K562 (cell line): Measurements from ENCODE around the gene ARL6IP1. TPM values are rescaled to one million over a fixed set of nuclear protein-coding genes. Genes with fewer than 3 reads are reported as not detected.
"Not testable (repeated sequence)": the region's sequence is repeated elsewhere in the genome, so short reads cannot be mapped to it uniquely, and the experiment has no call there.

Source experiments
- ATAC-seq: fragments of 200-7000 bp; cut with Tn5 transposase; 3 replicates; pipeline ENCODE4 v1.9.1; 2020; ENCODE audit warnings: moderate library complexity
- BruUV-seq: library from RNA; stranded (reverse); fragments of 400-500 nt; replicated peaks from 2 replicates; lab custom pipeline; 2021; lab: Mats Ljungman, UMichigan
- CTCF ChIA-PET: fragments of 300-600 bp; formaldehyde crosslinking; extraction: SDS; loops from one replicate; lab custom pipeline; 2021; ENCODE audit warnings: low intra/inter-chr PET ratio; lab: Yijun Ruan, JAX
- POLR2A ChIA-PET: fragments of 300-600, 350-650 bp; sonication (Branson Sonifier 250); formaldehyde crosslinking; extraction: SDS; loops from one replicate; lab custom pipeline; 2021; ENCODE audit warnings: antibody characterized with exemption, inconsistent platforms; lab: Yijun Ruan, JAX
- DNase-seq, 4 experiments: peaks; one replicate each; pipeline versions ENCODE4 v3.0.0 to v3.0.0-alpha.2; 2011 to 2018; ENCODE audit warnings: low spot score in 3 of 4, mixed read lengths in 3 of 4; ENCODE audit errors: extremely low read depth in 1 of 4
- FAIRE-seq: peaks from 2 replicates; lab custom pipeline; 2011; peaks lifted over from hg19 to GRCh38; lab: Jason Lieb, UNC
- H2AFZ ChIP-seq: 2 replicates; pipeline ENCODE4 v1.6.0; 2011; ENCODE audit warnings: low read depth, low read length, control low read depth, inconsistent platforms
- H3K27ac ChIP-seq: fragments of 200-600 bp; 3 replicates; pipeline ENCODE4 v1.8.0; 2011; ENCODE audit warnings: low read depth, mild to moderate bottlenecking, control low read depth, inconsistent platforms, low read length, moderate library complexity, mixed read lengths; ENCODE audit errors: extremely low read depth
- H3K27me3 ChIP-seq, 2 experiments: fragments of 300-600 bp in 1 of 2; 2 replicates in 1 of 2; 3 replicates in 1 of 2; pipeline versions ENCODE4 v1.6.0 to v1.8.0; 2011; ENCODE audit warnings: inconsistent platforms in 2 of 2, low read length in 2 of 2, mild to moderate bottlenecking in 1 of 2, mixed read lengths in 1 of 2, moderate library complexity in 1 of 2; ENCODE audit not compliant: control insufficient read depth in 2 of 2, insufficient read depth in 2 of 2
- H3K36me3 ChIP-seq: fragments of 300-600 bp; 3 replicates; pipeline ENCODE4 v1.8.0; 2011; ENCODE audit warnings: mild to moderate bottlenecking, low read length, inconsistent platforms; ENCODE audit not compliant: control insufficient read depth, insufficient read depth
- H3K4me1 ChIP-seq, 2 experiments: fragments of 200-600 bp in 1 of 2; replicated peaks in 1 of 2; 2 replicates in 1 of 2; 3 replicates in 1 of 2; pipeline versions ENCODE4 v1.5.1 to v1.8.0; 2011; ENCODE audit warnings: inconsistent platforms in 2 of 2, low read length in 2 of 2, mild to moderate bottlenecking in 1 of 2, mixed read lengths in 1 of 2, moderate library complexity in 1 of 2; ENCODE audit not compliant: control insufficient read depth in 2 of 2, insufficient read depth in 2 of 2
- H3K4me2 ChIP-seq: 2 replicates; pipeline ENCODE4 v1.6.1; 2011; ENCODE audit warnings: low read length, control low read depth, inconsistent platforms, mixed read lengths; ENCODE audit not compliant: insufficient read depth
- H3K4me3 ChIP-seq: fragments of 200-600 bp; sonication (generic), shearing (Covaris generic); 2 replicates; pipeline ENCODE4 v1.5.1; 2016; ENCODE audit warnings: control low read depth, inconsistent platforms
- H3K79me2 ChIP-seq: fragments of 200-600 bp; 3 replicates; pipeline ENCODE4 v1.8.0; 2011; ENCODE audit warnings: low read length, inconsistent platforms; ENCODE audit not compliant: control insufficient read depth, insufficient read depth
- H3K9ac ChIP-seq, 2 experiments: 2 replicates each; pipeline versions ENCODE4 v1.6.0 to v1.6.1; 2011; ENCODE audit warnings: low read depth in 2 of 2, low read length in 2 of 2, control low read depth in 1 of 2, inconsistent platforms in 1 of 2, mild to moderate bottlenecking in 1 of 2, mixed read lengths in 1 of 2; ENCODE audit not compliant: insufficient read depth in 1 of 2
- H3K9me1 ChIP-seq: one replicate; pipeline ENCODE4 v1.6.0; 2011; ENCODE audit warnings: inconsistent platforms, mild to moderate bottlenecking, low read length, moderate library complexity; ENCODE audit not compliant: control insufficient read depth, insufficient read depth
- H3K9me3 ChIP-seq: replicated peaks from 2 replicates; pipeline ENCODE4 v1.5.1; 2011; ENCODE audit warnings: low read depth, low read length, inconsistent platforms; ENCODE audit not compliant: control insufficient read depth, insufficient read depth
- H4K20me1 ChIP-seq: replicated peaks from 2 replicates; pipeline ENCODE4 v1.6.1; 2011; ENCODE audit warnings: low read length, inconsistent platforms, mixed read lengths; ENCODE audit not compliant: control insufficient read depth, insufficient read depth
- POLR2A ChIP-seq: fragments of 450-650 bp; conservative IDR thresholded peaks from 2 replicates; pipeline ENCODE4 v1.6.1; 2016
- ZNF282 ChIP-seq: sonication (generic); formaldehyde crosslinking; IDR thresholded peaks from 2 replicates; pipeline ENCODE4 v1.8.1; 2023; ENCODE audit warnings: missing genetic modification reagents
- WGBS: fragments of 100-300 bp; shearing (Covaris generic); methylation state at CpG from one replicate; pipeline ENCODE4 v1.1.6; 2016; ENCODE audit warnings: low coverage, mixed read lengths; ENCODE audit not compliant: insufficient coverage; ENCODE audit errors: missing lambda C conversion rate; 5-methylcytosine and 5-hydroxymethylcytosine counted together
- in situ Hi-C: fragments of 300-500 bp; cut with MboI; formaldehyde crosslinking; loops from 4 replicates; pipeline ENCODE4 v1.15.0; 2018; ENCODE audit warnings: inconsistent platforms, mixed read lengths
- intact Hi-C: fragments of 100-400 bp; cut with micrococcal nuclease; formaldehyde crosslinking; loops from 2 replicates; pipeline ENCODE4 v1.14.2; 2022
- polyA plus RNA-seq, 8 experiments: library from polyadenylated mRNA; depleted of rRNA in 4 of 8; stranded (reverse) in 5 of 8; unstranded in 3 of 8; fragments of >200 nt; fragmentation: Nextera tagmentation in 2 of 8; fragmentation: Illumina TruSeq in 1 of 8; extraction: Ambion mirVana in 2 of 8; extraction: Trizol in 1 of 8; gene quantifications; 2 replicates each; pipeline versions ENCODE4 v1.2.1 to v1.2.3, GENCODE V29; 2011 to 2014; ENCODE audit warnings: inconsistent platforms in 1 of 8, missing spikeins in 1 of 8
- total RNA-seq, 7 experiments: library from RNA; depleted of rRNA in 6 of 7; stranded (reverse); fragments of >200 nt in 6 of 7; fragmentation: Illumina TruSeq in 2 of 7; extraction: Trizol in 2 of 7; gene quantifications; 2 replicates each; pipeline versions ENCODE4 v1.2.1 to v1.2.3, GENCODE V29; 2011 to 2021; ENCODE audit warnings: low replicate concordance in 1 of 7
- TF ChIP-seq, protein P1 (sequence below): IDR thresholded peaks from 2 replicates; pipeline ENCODE4 v1.6.1; 2011; ENCODE audit not compliant: insufficient read length; ENCODE audit errors: extremely low read depth
- TF ChIP-seq, protein P2 (sequence below), 2 experiments: fragments of 450-650 bp; IDR thresholded peaks; 2 replicates each; pipeline ENCODE4 v1.6.1; 2016

The ARL6IP1 gene
- total and polyA plus RNA-seq, 9 of the 15 experiments (the other 6 are each of a cell fraction or from before 2014, with no cell fraction given) = 102 to 391 (median 162) TPM

DNA sequence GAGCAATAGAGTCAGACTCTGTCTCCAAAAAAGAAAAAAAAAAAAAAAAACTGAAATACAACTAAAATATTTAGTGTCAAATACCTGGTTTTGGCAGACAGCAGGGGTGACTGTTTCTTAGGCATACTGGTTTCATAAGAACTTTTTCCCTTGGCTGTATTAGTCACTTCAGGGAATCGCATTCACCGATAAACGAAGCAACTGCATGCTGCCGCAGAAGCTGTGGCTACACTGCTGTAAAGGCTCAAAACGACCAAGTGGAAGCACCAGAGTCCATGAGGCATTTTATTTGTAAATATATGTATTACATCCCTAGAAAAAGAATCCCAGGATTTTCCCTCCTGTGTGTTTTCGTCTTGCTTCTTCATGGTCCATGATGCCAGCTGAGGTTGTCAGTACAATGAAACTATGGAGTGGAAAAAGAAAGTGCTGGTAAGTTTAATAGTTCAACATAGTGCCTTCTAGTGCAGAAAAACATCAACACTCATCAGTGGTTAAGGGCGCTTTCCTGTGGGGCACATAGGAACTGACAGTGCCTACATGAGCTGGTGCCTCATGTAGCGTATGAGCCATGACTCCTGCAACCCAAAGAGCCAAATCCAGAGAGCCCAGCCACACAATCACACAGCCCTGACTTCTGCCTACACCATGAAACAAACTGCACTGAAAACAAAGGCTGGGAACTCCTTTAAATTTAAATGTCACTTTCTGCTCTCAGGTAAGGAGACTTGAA lies 18.5 kb downstream of the ARL6IP1 start:
- Histone ChIP-seq H3K4me1 (peaks cover 9 to 13% of the 10 kb centered on the region in 2 experiments; a peak in 3 of 5 replicates), H3K27ac (no peak overlapping the region), H3K79me2 (peaks cover 52% of the 10 kb centered on the region), H3K9me3 (no peaks in the 10 kb centered on the region), H3K27me3 (no peaks in the 10 kb centered on the region), H2AFZ (no peak overlapping the region), H3K4me2 (no peak overlapping the region), H3K4me3 (no peak overlapping the region), H4K20me1 (peaks cover 50% of the 10 kb centered on the region), H3K9me1 (no peaks in the 10 kb centered on the region), H3K36me3 (peaks cover 56% of the 10 kb centered on the region), H3K9ac (no peak overlapping the region)
- TF ChIP-seq ZNF282 (CRISPR knock-in tag) (no peak), POLR2A (peak; percentile 42; the same call in 1 of the 2 replicates)
- TF ChIP-seq, protein P1, sequence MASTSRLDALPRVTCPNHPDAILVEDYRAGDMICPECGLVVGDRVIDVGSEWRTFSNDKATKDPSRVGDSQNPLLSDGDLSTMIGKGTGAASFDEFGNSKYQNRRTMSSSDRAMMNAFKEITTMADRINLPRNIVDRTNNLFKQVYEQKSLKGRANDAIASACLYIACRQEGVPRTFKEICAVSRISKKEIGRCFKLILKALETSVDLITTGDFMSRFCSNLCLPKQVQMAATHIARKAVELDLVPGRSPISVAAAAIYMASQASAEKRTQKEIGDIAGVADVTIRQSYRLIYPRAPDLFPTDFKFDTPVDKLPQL = no peak
- TF ChIP-seq, protein P2, sequence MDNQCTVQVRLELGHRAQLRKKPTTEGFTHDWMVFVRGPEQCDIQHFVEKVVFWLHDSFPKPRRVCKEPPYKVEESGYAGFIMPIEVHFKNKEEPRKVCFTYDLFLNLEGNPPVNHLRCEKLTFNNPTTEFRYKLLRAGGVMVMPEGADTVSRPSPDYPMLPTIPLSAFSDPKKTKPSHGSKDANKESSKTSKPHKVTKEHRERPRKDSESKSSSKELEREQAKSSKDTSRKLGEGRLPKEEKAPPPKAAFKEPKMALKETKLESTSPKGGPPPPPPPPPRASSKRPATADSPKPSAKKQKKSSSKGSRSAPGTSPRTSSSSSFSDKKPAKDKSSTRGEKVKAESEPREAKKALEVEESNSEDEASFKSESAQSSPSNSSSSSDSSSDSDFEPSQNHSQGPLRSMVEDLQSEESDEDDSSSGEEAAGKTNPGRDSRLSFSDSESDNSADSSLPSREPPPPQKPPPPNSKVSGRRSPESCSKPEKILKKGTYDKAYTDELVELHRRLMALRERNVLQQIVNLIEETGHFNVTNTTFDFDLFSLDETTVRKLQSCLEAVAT (IDR thresholded peaks at IDR 0.05) = 0 out of 4 replicates have a peak, but pooled peaks of 1 of the 2 experiments have one; percentile 41
- in situ Hi-C loops = no loop called here
- ChIA-PET POLR2A (interaction anchor here (11.9 kb wide), 1 partner anchor 20 kb away, joined by 342 read pairs; the partner anchor contains the start of gene ARL6IP1), CTCF (no interaction called here)
- FAIRE-seq (no peak), DNase-seq (no peak), ATAC-seq (no peak; the same call in 2 of the 3 replicates)
- no TSS peak for BruUV-seq
- WGBS = 94% methylated on average over 8 of the region's 8 CpGs
- intact Hi-C loops = no loop called here

DNA sequence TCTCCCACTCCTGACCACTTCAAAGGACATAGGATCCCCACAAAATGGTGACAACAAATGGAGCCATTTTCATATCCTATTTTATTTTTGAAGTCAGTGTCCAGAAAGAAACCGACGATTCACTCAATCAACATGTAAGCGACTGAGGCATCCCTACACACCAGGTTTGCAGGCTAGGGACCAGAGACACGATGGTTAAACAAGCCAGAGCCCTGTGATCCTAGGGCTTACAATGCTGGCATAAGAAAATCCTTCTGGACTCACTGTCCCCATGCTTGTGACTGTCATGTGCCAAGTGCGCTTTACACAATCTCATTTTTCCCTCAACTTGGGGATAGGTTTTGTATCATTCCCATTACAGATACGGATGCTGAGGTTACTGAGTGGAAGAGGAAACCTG lies 20.1 kb downstream of the ARL6IP1 start:
- H3K4me2 ChIP-seq = not testable (repeated sequence)
- FAIRE-seq = peak; percentile 55

More for the DNA sequence above, 20.1 kb downstream of the ARL6IP1 start:
- H3K27ac ChIP-seq, H3K27me3 ChIP-seq, H3K4me1 ChIP-seq, BruUV-seq, CTCF ChIA-PET, H3K9ac ChIP-seq, POLR2A ChIA-PET, DNase-seq, in situ Hi-C loops, H3K4me3 ChIP-seq, H3K9me3 ChIP-seq, intact Hi-C loops, H2AFZ ChIP-seq, H3K9me1 ChIP-seq: not testable (repeated sequence)
- Histone ChIP-seq H3K36me3 (peaks cover 40% of the 10 kb centered on the region), H4K20me1 (peaks cover 34% of the 10 kb centered on the region), H3K79me2 (peaks cover 36% of the 10 kb centered on the region)
- peak; percentile 36 for ATAC-seq
- WGBS = 69% methylated on average over 5 of the region's 6 CpGs
